Measurements from ENCODE around the gene GIMAP1.

GRCh38 chr7:150745876-150746275, 29.5 kb downstream of the GIMAP1 start:
- no peak for TF ChIP-seq POLR2A (IDR thresholded peaks at IDR 0.05; ENCODE audit: borderline replicate concordance, extremely low read depth, insufficient read depth, insufficient read length)
- TF ChIP-seq, protein P1, sequence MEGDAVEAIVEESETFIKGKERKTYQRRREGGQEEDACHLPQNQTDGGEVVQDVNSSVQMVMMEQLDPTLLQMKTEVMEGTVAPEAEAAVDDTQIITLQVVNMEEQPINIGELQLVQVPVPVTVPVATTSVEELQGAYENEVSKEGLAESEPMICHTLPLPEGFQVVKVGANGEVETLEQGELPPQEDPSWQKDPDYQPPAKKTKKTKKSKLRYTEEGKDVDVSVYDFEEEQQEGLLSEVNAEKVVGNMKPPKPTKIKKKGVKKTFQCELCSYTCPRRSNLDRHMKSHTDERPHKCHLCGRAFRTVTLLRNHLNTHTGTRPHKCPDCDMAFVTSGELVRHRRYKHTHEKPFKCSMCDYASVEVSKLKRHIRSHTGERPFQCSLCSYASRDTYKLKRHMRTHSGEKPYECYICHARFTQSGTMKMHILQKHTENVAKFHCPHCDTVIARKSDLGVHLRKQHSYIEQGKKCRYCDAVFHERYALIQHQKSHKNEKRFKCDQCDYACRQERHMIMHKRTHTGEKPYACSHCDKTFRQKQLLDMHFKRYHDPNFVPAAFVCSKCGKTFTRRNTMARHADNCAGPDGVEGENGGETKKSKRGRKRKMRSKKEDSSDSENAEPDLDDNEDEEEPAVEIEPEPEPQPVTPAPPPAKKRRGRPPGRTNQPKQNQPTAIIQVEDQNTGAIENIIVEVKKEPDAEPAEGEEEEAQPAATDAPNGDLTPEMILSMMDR (IDR thresholded peaks at IDR 0.05 in 2 of 3, conservative IDR thresholded peaks at IDR 0.05 in 1 of 3; ENCODE audit: borderline replicate concordance in 1 of 3, insufficient read depth in 1 of 3, low read depth in 2 of 3, low read length in 2 of 3) = no peak

Data from HCT116 (cell line).